ENCODE data around the gene SNAI3. TPM values are rescaled to one million over a fixed set of nuclear protein-coding genes. Genes with fewer than 3 reads are reported as not detected.

Gene SNAI3
- total and polyA plus RNA-seq, 2 donors (not counting 1 experiment from before 2014, with no cell fraction given): 6.5 to 8.8 TPM

GRCh38 chr16:88685156-88686061 lies 898 bp downstream of the SNAI3 start:
- Histone ChIP-seq H3K36me3 (replicated peaks in 1 of 2; ENCODE audit: control extremely low read depth in 1 of 2, control insufficient read depth in 1 of 2, extremely low read depth in 1 of 2, insufficient read depth in 2 of 2, low read length in 1 of 2) (peaks cover 0 to 6% of the 10 kb centered on the region in 2 experiments), H3K4me2 (replicated peaks; ENCODE audit: low read depth, low read length, poor library complexity, severe bottlenecking) (peak overlapping the region; percentile 97), H3K27me3 (replicated peaks in 1 of 4; ENCODE audit: control extremely low read depth in 1 of 4, control insufficient read depth in 3 of 4, insufficient read depth in 4 of 4, low read length in 3 of 4) (no peaks in the 10 kb centered on the region), H3K4me3 (ENCODE audit: control extremely low read depth in 1 of 5, extremely low read depth in 1 of 5, insufficient read depth in 1 of 5, low read depth in 2 of 5, low read length in 4 of 5) (peak overlapping the region; percentile 59 to 91 (median 80)), H3K4me1 (ENCODE audit: control insufficient read depth in 2 of 2, insufficient read depth in 2 of 2, low read length in 2 of 2) (peaks cover 37 to 59% of the 10 kb centered on the region in 2 donors), H3K27ac (ENCODE audit: low read length in 2 of 2) (peak overlapping the region in 1 of 2 donors; percentile 48), H3K79me2 (ENCODE audit: control insufficient read depth, insufficient read depth, low read length) (peaks cover 25% of the 10 kb centered on the region), H3K9me3 (ENCODE audit: control extremely low read depth in 1 of 3, control insufficient read depth in 2 of 3, insufficient read depth in 1 of 3, low read length in 2 of 3) (peaks cover 0 to 4% (median 0%) of the 10 kb centered on the region in 3 donors), H4K20me1 (ENCODE audit: control insufficient read depth, insufficient read depth, low read length, poor library complexity, severe bottlenecking) (peaks cover 25% of the 10 kb centered on the region), H3K9ac (ENCODE audit: low read length) (peak overlapping the region; percentile 81), H2AFZ (ENCODE audit: insufficient read depth, low read depth, low read length, poor library complexity, severe bottlenecking) (peak overlapping the region; percentile 74)
- DNase-seq (peak; percentile 72), ATAC-seq (ENCODE audit: low read depth) (no peak)
- Mint-ChIP-seq H3K4me3 (peak overlapping the region; percentile 81), H3K27me3 (no peaks in the 10 kb centered on the region), H3K9me3 (ENCODE audit: insufficient read depth) (no peaks in the 10 kb centered on the region), H3K4me1 (peaks cover 42% of the 10 kb centered on the region), H3K27ac (peak overlapping the region; percentile 72)
- intact Hi-C loops (cut with micrococcal nuclease): loop anchor here (1.0 to 10.0 kb wide), 6 partner anchors 16 to 879 kb away; partner anchors contain the start of genes CTU2, CYBA, MVD and RNF166
- TF ChIP-seq EZH2 (IDR thresholded peaks at IDR 0.05; ENCODE audit: borderline replicate concordance, insufficient read depth, low read depth, low read length, poor library complexity, severe bottlenecking): no peak
- TF ChIP-seq, protein P1, sequence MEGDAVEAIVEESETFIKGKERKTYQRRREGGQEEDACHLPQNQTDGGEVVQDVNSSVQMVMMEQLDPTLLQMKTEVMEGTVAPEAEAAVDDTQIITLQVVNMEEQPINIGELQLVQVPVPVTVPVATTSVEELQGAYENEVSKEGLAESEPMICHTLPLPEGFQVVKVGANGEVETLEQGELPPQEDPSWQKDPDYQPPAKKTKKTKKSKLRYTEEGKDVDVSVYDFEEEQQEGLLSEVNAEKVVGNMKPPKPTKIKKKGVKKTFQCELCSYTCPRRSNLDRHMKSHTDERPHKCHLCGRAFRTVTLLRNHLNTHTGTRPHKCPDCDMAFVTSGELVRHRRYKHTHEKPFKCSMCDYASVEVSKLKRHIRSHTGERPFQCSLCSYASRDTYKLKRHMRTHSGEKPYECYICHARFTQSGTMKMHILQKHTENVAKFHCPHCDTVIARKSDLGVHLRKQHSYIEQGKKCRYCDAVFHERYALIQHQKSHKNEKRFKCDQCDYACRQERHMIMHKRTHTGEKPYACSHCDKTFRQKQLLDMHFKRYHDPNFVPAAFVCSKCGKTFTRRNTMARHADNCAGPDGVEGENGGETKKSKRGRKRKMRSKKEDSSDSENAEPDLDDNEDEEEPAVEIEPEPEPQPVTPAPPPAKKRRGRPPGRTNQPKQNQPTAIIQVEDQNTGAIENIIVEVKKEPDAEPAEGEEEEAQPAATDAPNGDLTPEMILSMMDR (IDR thresholded peaks at IDR 0.05): peak; percentile 91
- POLR2A ChIA-PET: interaction anchor here (0.5 to 1.9 kb wide), 9 partner anchors 16 to 1326 kb away, joined by 3 to 12 read pairs (median 3); no protein-coding TSS in a partner anchor
- 6% methylated on average over 22 of the region's 33 CpGs for WGBS (ENCODE audit: insufficient coverage)
- CTCF ChIA-PET: interaction anchor here (0.7 to 1.9 kb wide), 14 partner anchors 15 to 243 kb away, joined by 3 to 13 read pairs (median 4); partner anchors contain the start of genes MVD and ZC3H18

Data from B cell (primary cell).